H9 (cell line): ENCODE data around the gene SULF2. TPM values are rescaled to one million over a fixed set of nuclear protein-coding genes. Genes with fewer than 3 reads are reported as not detected.

ENCODE experiments used
- DNase-seq: peaks from one replicate; pipeline ENCODE4 v3.0.0-alpha.2; 2017
- H2AFZ ChIP-seq: one replicate; pipeline ENCODE4 v1.6.1; 2013; ENCODE audit warnings: mild to moderate bottlenecking, low read length, control low read depth, moderate library complexity
- H2AK5ac ChIP-seq: 2 replicates; pipeline ENCODE4 v1.6.1; 2013; ENCODE audit warnings: low read length, control low read depth, mixed read lengths; ENCODE audit not compliant: insufficient read length
- H2BK120ac ChIP-seq: one replicate; pipeline ENCODE4 v1.6.1; 2013; ENCODE audit warnings: low read depth, mild to moderate bottlenecking, low read length, control low read depth, inconsistent platforms; ENCODE audit not compliant: poor library complexity, severe bottlenecking
- H2BK12ac ChIP-seq: 2 replicates; pipeline ENCODE4 v1.6.1; 2013; ENCODE audit warnings: low read length, control low read depth, mixed read lengths, low read depth; ENCODE audit not compliant: insufficient read length
- H2BK15ac ChIP-seq: 2 replicates; pipeline ENCODE4 v1.6.1; 2013; ENCODE audit warnings: low read depth, low read length, control low read depth
- H2BK20ac ChIP-seq: one replicate; pipeline ENCODE4 v1.6.1; 2013; ENCODE audit warnings: low read depth, mild to moderate bottlenecking, low read length, control low read depth, inconsistent platforms; ENCODE audit not compliant: poor library complexity, severe bottlenecking
- H2BK5ac ChIP-seq: 2 replicates; pipeline ENCODE4 v1.6.1; 2013; ENCODE audit warnings: low read length, control low read depth, mixed read lengths; ENCODE audit not compliant: insufficient read length
- H3K14ac ChIP-seq: 2 replicates; pipeline ENCODE4 v1.6.1; 2013; ENCODE audit warnings: low read length, control low read depth; ENCODE audit not compliant: insufficient read depth
- H3K18ac ChIP-seq: 2 replicates; pipeline ENCODE4 v1.6.1; 2013; ENCODE audit warnings: low read depth, mild to moderate bottlenecking, mixed read lengths, low read length, control low read depth; ENCODE audit not compliant: insufficient read length
- H3K23ac ChIP-seq: 2 replicates; pipeline ENCODE4 v1.6.1; 2013; ENCODE audit warnings: low read length, control low read depth, mixed read lengths, low read depth; ENCODE audit not compliant: insufficient read length
- H3K23me2 ChIP-seq: 2 replicates; pipeline ENCODE4 v1.6.1; 2013; ENCODE audit warnings: low read depth, mild to moderate bottlenecking, mixed read lengths, low read length, control low read depth; ENCODE audit not compliant: insufficient read length, poor library complexity, severe bottlenecking
- H3K27ac ChIP-seq: 2 replicates; pipeline ENCODE4 v1.5.1; 2013; ENCODE audit warnings: low read length, control low read depth, mixed read lengths, low read depth; ENCODE audit not compliant: insufficient read length
- H3K27me3 ChIP-seq: 2 replicates; pipeline ENCODE4 v1.6.1; 2013; ENCODE audit warnings: low read length, control low read depth, inconsistent platforms; ENCODE audit not compliant: insufficient read depth
- H3K4ac ChIP-seq: 2 replicates; pipeline ENCODE4 v1.6.1; 2013; ENCODE audit warnings: low read depth, mild to moderate bottlenecking, control low read depth, inconsistent platforms, low read length, moderate library complexity
- H3K4me1 ChIP-seq: 2 replicates; pipeline ENCODE4 v1.6.1; 2013; ENCODE audit warnings: low read length, control low read depth, inconsistent platforms; ENCODE audit not compliant: insufficient read depth
- H3K4me2 ChIP-seq: 2 replicates; pipeline ENCODE4 v1.6.1; 2013; ENCODE audit warnings: low read length, control low read depth, mixed read lengths; ENCODE audit not compliant: insufficient read length, insufficient read depth
- H3K56ac ChIP-seq: 2 replicates; pipeline ENCODE4 v1.6.1; 2013; ENCODE audit warnings: low read depth, mild to moderate bottlenecking, mixed read lengths, low read length, control low read depth; ENCODE audit not compliant: insufficient read length
- H3K79me1 ChIP-seq: 2 replicates; pipeline ENCODE4 v1.6.1; 2013; ENCODE audit warnings: low read depth, mild to moderate bottlenecking, moderate library complexity, low read length, control low read depth, inconsistent platforms; ENCODE audit not compliant: insufficient read depth, poor library complexity, severe bottlenecking
- H3K79me2 ChIP-seq: 2 replicates; pipeline ENCODE4 v1.6.1; 2013; ENCODE audit warnings: low read length, control low read depth, inconsistent platforms; ENCODE audit not compliant: insufficient read depth
- H3K9ac ChIP-seq: 2 replicates; pipeline ENCODE4 v1.6.1; 2013; ENCODE audit warnings: low read length, control low read depth, mixed read lengths; ENCODE audit not compliant: insufficient read length; ENCODE audit errors: extremely low read depth
- H3K9me3 ChIP-seq: one replicate; pipeline ENCODE4 v1.6.1; 2013; ENCODE audit warnings: low read depth, low read length, inconsistent platforms; ENCODE audit not compliant: control insufficient read depth
- H3T11ph ChIP-seq: one replicate; pipeline ENCODE4 v1.6.1; 2013; ENCODE audit warnings: mild to moderate bottlenecking, low read length, control low read depth, inconsistent platforms
- H4K20me1 ChIP-seq: one replicate; pipeline ENCODE4 v1.6.1; 2013; ENCODE audit not compliant: control insufficient read depth, insufficient read length, insufficient read depth
- H4K5ac ChIP-seq: 2 replicates; pipeline ENCODE4 v1.6.1; 2013; ENCODE audit warnings: low read depth, mild to moderate bottlenecking, mixed read lengths, low read length, control low read depth; ENCODE audit not compliant: insufficient read length
- H4K8ac ChIP-seq: replicated peaks from 2 replicates; pipeline ENCODE4 v1.6.1; 2013; ENCODE audit warnings: low read length, control low read depth, mixed read lengths, low read depth; ENCODE audit not compliant: insufficient read length
- H4K91ac ChIP-seq: 2 replicates; pipeline ENCODE4 v1.6.1; 2013; ENCODE audit warnings: low read depth, mild to moderate bottlenecking, moderate library complexity, mixed read lengths, low read length, control low read depth; ENCODE audit not compliant: insufficient read length
- H3K27ac Mint-ChIP-seq, 3 experiments: 2 replicates in 2 of 3; 3 replicates in 1 of 3; pipeline ENCODE4 v1.8.0; 2020 to 2021; ENCODE audit warnings: mixed read lengths in 3 of 3, mild to moderate bottlenecking in 1 of 3, moderate library complexity in 1 of 3
- H3K27me3 Mint-ChIP-seq: 2 replicates; pipeline ENCODE4 v1.8.0; 2021; ENCODE audit warnings: low read depth, mild to moderate bottlenecking, moderate library complexity, mixed read lengths
- H3K36me3 Mint-ChIP-seq, 3 experiments: 2 replicates in 2 of 3; 3 replicates in 1 of 3; pipeline ENCODE4 v1.8.0; 2020 to 2021; ENCODE audit warnings: low read depth in 3 of 3, mixed read lengths in 3 of 3; ENCODE audit not compliant: insufficient read depth in 1 of 3
- H3K4me1 Mint-ChIP-seq, 2 experiments: 2 replicates each; pipeline ENCODE4 v1.8.0; 2020; ENCODE audit warnings: mixed read lengths in 2 of 2
- H3K4me3 Mint-ChIP-seq, 2 experiments: 2 replicates in 1 of 2; 3 replicates in 1 of 2; pipeline ENCODE4 v1.8.0; 2020 to 2021; ENCODE audit warnings: mild to moderate bottlenecking in 2 of 2, mixed read lengths in 2 of 2, moderate library complexity in 1 of 2
- H3K9me3 Mint-ChIP-seq, 2 experiments: 2 replicates in 1 of 2; 3 replicates in 1 of 2; pipeline ENCODE4 v1.8.0; 2020; ENCODE audit warnings: mild to moderate bottlenecking in 2 of 2, mixed read lengths in 2 of 2, moderate library complexity in 1 of 2
- WGBS: extraction: QIAGEN DNeasy Blood & Tissue Kit; methylation state at CpG from one replicate; pipeline ENCODE4 v1.1.7; 2013; ENCODE audit warnings: missing lambda C conversion rate, low lambda C conversion rate, mixed read lengths; ENCODE audit not compliant: insufficient read length; ENCODE audit errors: extremely low coverage; 5-methylcytosine and 5-hydroxymethylcytosine counted together
- total RNA-seq: library from RNA; stranded (reverse); gene quantifications from 2 replicates; pipeline ENCODE4 v1.2.1, GENCODE V29; 2021
- TF ChIP-seq, protein P1 (sequence below): fragments of 200-600 bp; sonication (generic); conservative IDR thresholded peaks from 3 replicates; pipeline ENCODE4 v1.8.0; 2021; ENCODE audit warnings: antibody characterized with exemption, mild to moderate bottlenecking

SULF2 gene
- total RNA-seq, 1 experiment from 2014 or later, result 31.2 TPM

DNA sequence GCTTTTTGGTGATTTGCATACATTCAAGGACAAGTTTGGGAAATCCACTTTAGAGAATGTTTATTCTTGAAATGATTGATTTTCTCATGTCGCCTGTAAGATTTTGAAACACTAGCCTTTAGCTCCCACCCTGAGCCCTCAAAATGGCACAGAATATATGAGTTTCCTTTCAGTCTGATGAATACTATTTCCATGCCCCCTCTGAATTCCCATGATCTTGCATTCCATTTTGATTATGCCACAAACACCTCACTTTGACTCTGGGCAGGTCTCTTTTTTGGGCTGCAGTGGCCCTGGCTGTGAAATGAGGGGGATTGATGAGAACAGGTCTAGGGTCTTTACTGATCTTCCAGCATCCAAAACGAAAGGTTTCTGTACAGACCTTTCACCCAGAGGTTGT is 50.4 kb downstream of the SULF2 start:
- Mint-ChIP-seq H3K9me3 (no peaks in the 10 kb centered on the region), H3K27me3 (no peaks in the 10 kb centered on the region), H3K4me3 (no peak overlapping the region), H3K36me3 (peaks cover 0 to 11% (median 6%) of the 10 kb centered on the region in 3 experiments; a peak in 4 of 7 replicates), H3K27ac (no peak overlapping the region; a peak in 1 of 7 replicates), H3K4me1 (no peaks in the 10 kb centered on the region)
- no peak for DNase-seq
- H4K91ac ChIP-seq, result no peak overlapping the region
- no peak overlapping the region for H2AFZ ChIP-seq
- H3K18ac ChIP-seq, result no peak overlapping the region
- H3K56ac ChIP-seq, result no peak overlapping the region
- H3K9me3 ChIP-seq, result no peaks in the 10 kb centered on the region
- TF ChIP-seq, protein P1, sequence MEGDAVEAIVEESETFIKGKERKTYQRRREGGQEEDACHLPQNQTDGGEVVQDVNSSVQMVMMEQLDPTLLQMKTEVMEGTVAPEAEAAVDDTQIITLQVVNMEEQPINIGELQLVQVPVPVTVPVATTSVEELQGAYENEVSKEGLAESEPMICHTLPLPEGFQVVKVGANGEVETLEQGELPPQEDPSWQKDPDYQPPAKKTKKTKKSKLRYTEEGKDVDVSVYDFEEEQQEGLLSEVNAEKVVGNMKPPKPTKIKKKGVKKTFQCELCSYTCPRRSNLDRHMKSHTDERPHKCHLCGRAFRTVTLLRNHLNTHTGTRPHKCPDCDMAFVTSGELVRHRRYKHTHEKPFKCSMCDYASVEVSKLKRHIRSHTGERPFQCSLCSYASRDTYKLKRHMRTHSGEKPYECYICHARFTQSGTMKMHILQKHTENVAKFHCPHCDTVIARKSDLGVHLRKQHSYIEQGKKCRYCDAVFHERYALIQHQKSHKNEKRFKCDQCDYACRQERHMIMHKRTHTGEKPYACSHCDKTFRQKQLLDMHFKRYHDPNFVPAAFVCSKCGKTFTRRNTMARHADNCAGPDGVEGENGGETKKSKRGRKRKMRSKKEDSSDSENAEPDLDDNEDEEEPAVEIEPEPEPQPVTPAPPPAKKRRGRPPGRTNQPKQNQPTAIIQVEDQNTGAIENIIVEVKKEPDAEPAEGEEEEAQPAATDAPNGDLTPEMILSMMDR, result no peak
- no peak overlapping the region for H3K4me2 ChIP-seq
- no peak overlapping the region for H3K27ac ChIP-seq
- H3K23me2 ChIP-seq, result no peaks in the 10 kb centered on the region
- no peak overlapping the region for H2BK20ac ChIP-seq
- no peak overlapping the region for H3K9ac ChIP-seq
- no peak overlapping the region for H2BK15ac ChIP-seq
- H4K5ac ChIP-seq, result no peak overlapping the region
- no peak overlapping the region for H2BK5ac ChIP-seq
- no peak overlapping the region for H3K23ac ChIP-seq
- no peak overlapping the region for H2BK12ac ChIP-seq
- no peak overlapping the region for H2BK120ac ChIP-seq
- no peak overlapping the region for H2AK5ac ChIP-seq
- H4K20me1 ChIP-seq, result no peaks in the 10 kb centered on the region
- H3K4ac ChIP-seq, result no peak overlapping the region
- H3K14ac ChIP-seq, result no peak overlapping the region
- no peaks in the 10 kb centered on the region for H3K27me3 ChIP-seq
- H3K4me1 ChIP-seq, result no peaks in the 10 kb centered on the region
- H3K79me1 ChIP-seq, result no peaks in the 10 kb centered on the region
- H4K8ac ChIP-seq, result no peak overlapping the region
- no peak overlapping the region for H3T11ph ChIP-seq
- no CpG with 5 or more reads among the region's 2 CpGs for WGBS
- no peaks in the 10 kb centered on the region for H3K79me2 ChIP-seq
